HFFc6 (cell line): ENCODE measurements around the gene LLPH. TPM values are rescaled to one million over a fixed set of nuclear protein-coding genes. Genes with fewer than 3 reads are reported as not detected.
A peak's percentile ranks its signal among the peaks of the same experiment; 100 is the strongest.

Experiments used
- DNase-seq: peaks from one replicate; pipeline ENCODE4 v3.0.0-alpha.2; 2018
- H3K27ac Mint-ChIP-seq: 2 replicates; pipeline ENCODE4 v1.8.0; 2020; ENCODE audit warnings: mild to moderate bottlenecking, mixed read lengths
- H3K27me3 Mint-ChIP-seq: 2 replicates; pipeline ENCODE4 v1.8.0; 2021; ENCODE audit warnings: mild to moderate bottlenecking, moderate library complexity, mixed read lengths; ENCODE audit not compliant: insufficient read depth
- H3K36me3 Mint-ChIP-seq: 2 replicates; pipeline ENCODE4 v1.8.0; 2021; ENCODE audit warnings: low read depth, mixed read lengths
- H3K4me1 Mint-ChIP-seq: 2 replicates; pipeline ENCODE4 v1.8.0; 2020; ENCODE audit warnings: low read depth, mixed read lengths
- H3K4me3 Mint-ChIP-seq: 2 replicates; pipeline ENCODE4 v1.8.0; 2020; ENCODE audit warnings: mild to moderate bottlenecking, moderate library complexity, mixed read lengths
- H3K9me3 Mint-ChIP-seq: 2 replicates; pipeline ENCODE4 v1.8.0; 2020; ENCODE audit warnings: mild to moderate bottlenecking, mixed read lengths
- CTCF ChIP-seq: fragments of 200-600 bp; sonication (generic); IDR thresholded peaks from 2 replicates; pipeline ENCODE4 v1.5.0; 2021; ENCODE audit warnings: antibody characterized with exemption, mild to moderate bottlenecking
- total RNA-seq, 6 experiments: library from RNA; stranded (reverse); fragmentation: NEBNext Ultra II Directional; extraction: Animal tissue kit (Norgen Biotek cat#: 25700); gene quantifications; 2 replicates in 1 of 6; 3 replicates in 5 of 6; pipeline ENCODE4 v1.2.3, GENCODE V29; 2021

Gene LLPH
- total RNA-seq, 6 experiments from 2014 or later: 41.1 to 53.1 (median 45.5) TPM

DNA sequence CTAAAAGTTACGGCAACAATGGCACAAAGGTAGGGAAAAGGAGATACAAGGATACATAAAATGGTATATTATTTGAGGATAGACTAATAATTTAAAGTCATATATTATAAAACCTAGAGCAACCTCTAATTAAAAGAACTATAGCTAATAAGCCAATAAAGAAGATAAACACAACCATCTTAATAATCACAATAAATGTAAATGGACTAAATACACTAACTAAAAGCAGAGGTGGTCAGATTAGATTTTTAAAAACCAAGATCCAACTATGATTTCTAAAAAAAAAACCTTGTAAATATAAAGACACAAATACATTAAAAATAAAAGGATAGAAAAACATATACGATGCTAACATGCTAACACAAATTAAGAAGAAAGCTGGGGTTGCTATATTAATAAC lies 10.7 kb upstream of the LLPH start:
- Mint-ChIP-seq H3K9me3 (peaks cover 29% of the 10 kb centered on the region), H3K4me1 (peaks cover 17% of the 10 kb centered on the region)

GRCh38 chr12:66140731-66141130 lies 10.2 kb upstream of the LLPH start:
- H3K27ac Mint-ChIP-seq: no peak overlapping the region
- peaks cover 14% of the 10 kb centered on the region for H3K4me1 Mint-ChIP-seq
- H3K27me3 Mint-ChIP-seq: no peaks in the 10 kb centered on the region
- no peak for TF ChIP-seq CTCF
- peaks cover 29% of the 10 kb centered on the region for H3K9me3 Mint-ChIP-seq
- H3K36me3 Mint-ChIP-seq: peaks cover 71% of the 10 kb centered on the region
- DNase-seq: no peak
- H3K4me3 Mint-ChIP-seq: no peak overlapping the region

More for the DNA sequence above, 10.7 kb upstream of the LLPH start:
- Mint-ChIP-seq H3K27ac (no peak overlapping the region), H3K27me3 (no peaks in the 10 kb centered on the region), H3K36me3 (peaks cover 71% of the 10 kb centered on the region), H3K4me3 (no peak overlapping the region)
- no peak for TF ChIP-seq CTCF
- DNase-seq: no peak

- Mint-ChIP-seq H3K4me1 (no peaks in the 10 kb centered on the region; the same call in 1 of the 2 replicates), H3K27me3 (no peaks in the 10 kb centered on the region), H3K27ac (no peak overlapping the region), H3K36me3 (peaks cover 60% of the 10 kb centered on the region), H3K4me3 (no peak overlapping the region), H3K9me3 (peaks cover 29% of the 10 kb centered on the region)
- no peak for DNase-seq
- no peak for TF ChIP-seq CTCF
Measured at GRCh38 chr12:66139328-66139727, 8.8 kb upstream of the LLPH start.

DNA sequence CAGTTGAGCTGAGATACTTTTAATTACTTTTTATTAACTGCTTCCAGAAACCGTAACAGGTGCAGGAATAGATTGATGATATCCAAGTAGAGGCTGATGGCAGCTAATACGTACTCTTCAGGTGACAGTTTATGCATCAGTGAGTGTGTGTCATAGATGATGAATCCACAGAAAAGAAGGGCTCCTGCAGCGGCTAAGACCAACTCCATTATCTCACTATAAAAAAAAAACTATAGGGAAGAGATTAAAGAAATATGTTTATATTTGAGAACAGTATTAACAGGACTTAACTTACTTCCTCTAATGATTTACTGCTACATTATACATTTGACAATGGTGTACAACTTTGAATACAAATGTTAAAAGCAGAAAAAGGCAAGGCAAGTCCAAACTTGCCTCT lies 7.4 kb upstream of the LLPH start:
- Mint-ChIP-seq H3K36me3 (peaks cover 46% of the 10 kb centered on the region), H3K27me3 (no peaks in the 10 kb centered on the region), H3K4me1 (peaks cover 4% of the 10 kb centered on the region), H3K9me3 (peaks cover 29% of the 10 kb centered on the region), H3K27ac (no peak overlapping the region), H3K4me3 (no peak overlapping the region)
- no peak for TF ChIP-seq CTCF
- DNase-seq: no peak

- Mint-ChIP-seq H3K9me3 (no peaks in the 10 kb centered on the region), H3K27me3 (peaks cover 4% of the 10 kb centered on the region), H3K27ac (peak overlapping the region; percentile 87), H3K4me3 (peak overlapping the region; percentile 94), H3K36me3 (peaks cover 34% of the 10 kb centered on the region), H3K4me1 (peaks cover 55% of the 10 kb centered on the region)
- TF ChIP-seq CTCF: no peak
- DNase-seq: peak; percentile 83
Measured at GRCh38 chr12:66132408-66132807, 1.9 kb upstream of the LLPH start.
